ENCODE data around the gene SMAD1.
"Not testable (repeated sequence)": the region's sequence is repeated elsewhere in the genome, so short reads cannot be mapped to it uniquely, and the experiment has no call there.

SMAD1 gene

DNA sequence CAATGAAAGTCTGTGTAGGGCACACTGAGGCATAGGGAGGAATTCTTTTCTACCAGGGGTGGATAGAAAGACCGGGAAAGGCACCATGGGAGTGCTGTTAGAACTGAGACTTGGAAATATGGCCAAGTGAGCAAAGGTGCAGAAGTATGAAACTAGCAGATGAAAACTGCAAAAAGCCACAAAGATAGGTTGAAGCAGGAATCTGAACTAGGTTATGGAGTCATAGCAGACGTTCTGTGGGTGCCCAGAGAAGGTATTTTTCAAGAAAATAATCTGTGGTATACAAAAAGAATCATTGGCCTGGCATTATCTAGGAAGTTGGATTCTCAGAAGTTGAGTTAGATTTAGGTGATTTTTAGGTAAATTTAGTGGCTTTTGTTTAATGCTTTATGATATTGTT, 48.5 kb downstream of the SMAD1 start:
- peak; percentile 44 for DNase-seq (ENCODE audit: low read depth)
- no peak overlapping the region for H3K4me3 ChIP-seq (ENCODE audit: low read depth, low read length)

GRCh38 chr4:145530662-145531061, 49.0 kb downstream of the SMAD1 start:
- no peak for TF ChIP-seq CTCF (IDR thresholded peaks at IDR 0.05; ENCODE audit: insufficient read depth, low read depth, low read length, missing control alignments)
- DNase-seq (ENCODE audit: low read depth): no peak
- no peak overlapping the region for H3K4me3 ChIP-seq (ENCODE audit: low read depth, low read length)

More for the DNA sequence above, 48.5 kb downstream of the SMAD1 start:
- no peak for TF ChIP-seq CTCF (IDR thresholded peaks at IDR 0.05; ENCODE audit: insufficient read depth, low read depth, low read length, missing control alignments)

- no peak for TF ChIP-seq CTCF (IDR thresholded peaks at IDR 0.05; ENCODE audit: insufficient read depth, low read depth, low read length, missing control alignments)
- H3K4me3 ChIP-seq (ENCODE audit: low read depth, low read length): no peak overlapping the region
- DNase-seq (ENCODE audit: low read depth): peak; percentile 31
These were observed 49.6 kb downstream of the SMAD1 start for GRCh38 chr4:145531223-145531622.

GRCh38 chr4:145531859-145532258, 50.2 kb downstream of the SMAD1 start:
- no peak for TF ChIP-seq CTCF (IDR thresholded peaks at IDR 0.05; ENCODE audit: insufficient read depth, low read depth, low read length, missing control alignments)
- DNase-seq (ENCODE audit: low read depth): no peak
- no peak overlapping the region for H3K4me3 ChIP-seq (ENCODE audit: low read depth, low read length)

DNA sequence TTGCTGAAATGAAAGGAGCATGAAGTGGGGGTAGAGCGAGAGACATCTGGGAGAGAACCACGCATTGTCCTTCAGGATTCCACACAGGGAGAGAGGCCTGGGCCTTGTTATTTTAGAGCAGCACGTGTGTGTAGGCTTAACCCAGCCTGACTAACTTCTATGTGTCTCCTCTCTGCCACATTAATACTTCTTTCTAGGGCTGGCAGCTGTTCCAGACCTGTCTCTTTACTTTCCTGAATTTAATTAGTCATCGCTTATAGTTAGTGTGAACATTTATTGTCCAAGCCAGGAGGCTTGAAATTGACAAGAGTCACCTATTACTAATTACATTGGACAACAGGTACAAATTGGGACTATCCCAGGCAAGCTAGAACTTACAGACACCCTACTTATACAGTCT, 51.3 kb downstream of the SMAD1 start:
- no peak overlapping the region for H3K4me3 ChIP-seq (ENCODE audit: low read depth, low read length)
- no peak for TF ChIP-seq CTCF (IDR thresholded peaks at IDR 0.05; ENCODE audit: insufficient read depth, low read depth, low read length, missing control alignments)
- DNase-seq (ENCODE audit: low read depth): no peak

GRCh38 chr4:145533415-145533814, 51.8 kb downstream of the SMAD1 start:
- not testable (repeated sequence) for DNase-seq (ENCODE audit: low read depth); H3K4me3 ChIP-seq (ENCODE audit: low read depth, low read length)

- no peak for DNase-seq (ENCODE audit: low read depth)
- no peak overlapping the region for H3K4me3 ChIP-seq (ENCODE audit: low read depth, low read length)
- no peak for TF ChIP-seq CTCF (IDR thresholded peaks at IDR 0.05; ENCODE audit: insufficient read depth, low read depth, low read length, missing control alignments)
These were observed 52.3 kb downstream of the SMAD1 start for GRCh38 chr4:145533961-145534360.
